ENCODE data around the gene ZFHX3. TPM values are rescaled to one million over a fixed set of nuclear protein-coding genes. Genes with fewer than 3 reads are reported as not detected.

Gene ZFHX3
- total and polyA plus RNA-seq, 2 donors (not counting 1 experiment from before 2014, with no cell fraction given) = 4.7 to 7.3 TPM

DNA sequence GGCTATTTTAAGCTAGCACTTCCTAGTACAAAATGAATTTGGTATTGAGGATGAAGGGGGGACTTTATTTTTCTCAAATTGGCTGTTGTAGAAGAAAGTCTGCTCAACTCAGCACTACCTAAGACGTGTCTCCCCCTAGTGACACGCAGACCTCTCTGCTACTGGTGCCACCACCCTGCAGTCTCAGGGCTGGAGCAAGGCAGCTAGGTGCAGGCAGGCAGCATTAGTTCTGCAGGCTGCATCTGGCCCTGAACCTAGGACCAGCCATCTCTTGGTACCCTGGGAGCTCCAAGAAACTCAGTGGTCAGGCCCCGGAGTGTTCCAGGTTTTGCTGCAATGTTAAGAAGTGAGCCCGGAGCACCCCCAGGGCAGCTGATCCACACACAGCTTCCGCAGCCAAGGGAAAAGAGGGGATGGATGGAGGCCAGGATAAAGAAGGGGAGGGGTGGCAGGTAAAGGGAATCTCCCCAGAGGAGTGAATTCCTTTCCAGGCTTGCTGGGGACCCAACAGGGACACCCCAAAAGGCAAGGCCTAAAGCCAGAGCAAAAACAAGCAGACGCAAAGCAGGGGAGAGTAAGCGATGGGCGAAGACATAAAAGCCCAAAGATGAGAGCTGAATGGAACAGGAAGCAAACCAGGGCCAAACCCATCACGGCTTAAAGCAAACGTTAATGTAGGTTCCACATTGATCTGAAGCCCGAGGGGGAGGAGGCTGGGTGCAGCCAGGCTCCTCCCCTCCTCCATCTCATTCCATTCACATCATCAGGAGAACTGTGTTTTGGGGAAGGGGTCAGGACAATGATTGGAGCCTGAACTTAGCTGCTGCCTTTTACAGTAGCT is 200.5 kb downstream of the ZFHX3 start:
- peak in 1 of 2 donors; percentile 42 for DNase-seq (ENCODE audit: low read depth in 2 of 2)
- Histone ChIP-seq H3K9me3 (ENCODE audit: control insufficient read depth, insufficient read depth, low read depth, low read length) (no peaks in the 10 kb centered on the region), H3K4me2 (ENCODE audit: extremely low read depth, insufficient read depth, low read length) (no peak overlapping the region), H3K27me3 (ENCODE audit: control insufficient read depth, insufficient read depth, low read length) (no peaks in the 10 kb centered on the region), H3K36me3 (ENCODE audit: control insufficient read depth, insufficient read depth, low read length) (no peaks in the 10 kb centered on the region), H3K4me3 (replicated peaks in 1 of 4; ENCODE audit: control extremely low read depth in 1 of 4, insufficient read depth in 1 of 4, low read depth in 3 of 4, low read length in 4 of 4) (no peak overlapping the region), H2AFZ (ENCODE audit: low read length) (no peak overlapping the region), H3K9ac (ENCODE audit: insufficient read depth, low read length) (no peak overlapping the region), H4K20me1 (ENCODE audit: control insufficient read depth, extremely low read depth, insufficient read depth, low read length) (no peaks in the 10 kb centered on the region), H3K4me1 (ENCODE audit: control insufficient read depth, extremely low read depth, insufficient read depth, low read length) (peaks cover 23% of the 10 kb centered on the region), H3K79me2 (ENCODE audit: control insufficient read depth, insufficient read depth, low read length) (peaks cover 4% of the 10 kb centered on the region), H3K27ac (ENCODE audit: insufficient read depth, low read length) (peak overlapping the region; percentile 60)
- TF ChIP-seq EZH2 (IDR thresholded peaks at IDR 0.05; ENCODE audit: low read length, missing control alignments) = no peak
- TF ChIP-seq, protein P1, sequence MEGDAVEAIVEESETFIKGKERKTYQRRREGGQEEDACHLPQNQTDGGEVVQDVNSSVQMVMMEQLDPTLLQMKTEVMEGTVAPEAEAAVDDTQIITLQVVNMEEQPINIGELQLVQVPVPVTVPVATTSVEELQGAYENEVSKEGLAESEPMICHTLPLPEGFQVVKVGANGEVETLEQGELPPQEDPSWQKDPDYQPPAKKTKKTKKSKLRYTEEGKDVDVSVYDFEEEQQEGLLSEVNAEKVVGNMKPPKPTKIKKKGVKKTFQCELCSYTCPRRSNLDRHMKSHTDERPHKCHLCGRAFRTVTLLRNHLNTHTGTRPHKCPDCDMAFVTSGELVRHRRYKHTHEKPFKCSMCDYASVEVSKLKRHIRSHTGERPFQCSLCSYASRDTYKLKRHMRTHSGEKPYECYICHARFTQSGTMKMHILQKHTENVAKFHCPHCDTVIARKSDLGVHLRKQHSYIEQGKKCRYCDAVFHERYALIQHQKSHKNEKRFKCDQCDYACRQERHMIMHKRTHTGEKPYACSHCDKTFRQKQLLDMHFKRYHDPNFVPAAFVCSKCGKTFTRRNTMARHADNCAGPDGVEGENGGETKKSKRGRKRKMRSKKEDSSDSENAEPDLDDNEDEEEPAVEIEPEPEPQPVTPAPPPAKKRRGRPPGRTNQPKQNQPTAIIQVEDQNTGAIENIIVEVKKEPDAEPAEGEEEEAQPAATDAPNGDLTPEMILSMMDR (conservative IDR thresholded peaks at IDR 0.05 in 1 of 2, IDR thresholded peaks at IDR 0.05 in 1 of 2; ENCODE audit: low read depth in 1 of 2, low read length in 2 of 2) = peak; percentile 21 to 54

DNA sequence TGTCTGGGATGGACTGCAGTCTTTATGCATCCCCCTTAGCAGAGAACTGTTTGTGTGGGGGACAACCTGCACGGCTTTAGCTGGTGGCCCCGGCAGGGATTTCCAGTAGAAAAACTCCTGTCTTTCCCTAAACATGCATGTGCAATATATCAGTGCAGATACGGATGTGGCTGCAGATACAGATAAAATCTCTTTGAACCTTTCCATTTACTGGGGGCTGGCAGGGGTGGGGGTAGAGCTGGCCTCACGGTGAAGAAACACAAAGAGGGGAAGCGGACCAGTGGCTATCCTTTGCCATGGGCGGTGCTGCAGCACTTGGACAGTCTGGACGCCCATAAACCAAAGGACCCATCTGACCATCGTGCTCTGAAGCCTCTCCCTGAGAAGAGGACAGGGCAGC is 201.3 kb downstream of the ZFHX3 start:
- Histone ChIP-seq H2AFZ (ENCODE audit: low read length) (no peak overlapping the region), H3K27ac (ENCODE audit: insufficient read depth, low read length) (no peak overlapping the region), H3K36me3 (ENCODE audit: control insufficient read depth, insufficient read depth, low read length) (no peaks in the 10 kb centered on the region), H3K9ac (ENCODE audit: insufficient read depth, low read length) (no peak overlapping the region), H3K4me1 (ENCODE audit: control insufficient read depth, extremely low read depth, insufficient read depth, low read length) (peaks cover 23% of the 10 kb centered on the region), H3K4me2 (ENCODE audit: extremely low read depth, insufficient read depth, low read length) (no peak overlapping the region), H3K9me3 (ENCODE audit: control insufficient read depth, insufficient read depth, low read depth, low read length) (no peaks in the 10 kb centered on the region), H3K4me3 (replicated peaks in 1 of 4; ENCODE audit: control extremely low read depth in 1 of 4, insufficient read depth in 1 of 4, low read depth in 3 of 4, low read length in 4 of 4) (no peak overlapping the region), H3K79me2 (ENCODE audit: control insufficient read depth, insufficient read depth, low read length) (peaks cover 4% of the 10 kb centered on the region), H3K27me3 (ENCODE audit: control insufficient read depth, insufficient read depth, low read length) (no peaks in the 10 kb centered on the region), H4K20me1 (ENCODE audit: control insufficient read depth, extremely low read depth, insufficient read depth, low read length) (no peaks in the 10 kb centered on the region)
- TF ChIP-seq, protein P1 (conservative IDR thresholded peaks at IDR 0.05 in 1 of 2, IDR thresholded peaks at IDR 0.05 in 1 of 2; ENCODE audit: low read depth in 1 of 2, low read length in 2 of 2) = no peak
- no peak for TF ChIP-seq EZH2 (IDR thresholded peaks at IDR 0.05; ENCODE audit: low read length, missing control alignments)
- DNase-seq (ENCODE audit: low read depth in 2 of 2) = no peak

DNA sequence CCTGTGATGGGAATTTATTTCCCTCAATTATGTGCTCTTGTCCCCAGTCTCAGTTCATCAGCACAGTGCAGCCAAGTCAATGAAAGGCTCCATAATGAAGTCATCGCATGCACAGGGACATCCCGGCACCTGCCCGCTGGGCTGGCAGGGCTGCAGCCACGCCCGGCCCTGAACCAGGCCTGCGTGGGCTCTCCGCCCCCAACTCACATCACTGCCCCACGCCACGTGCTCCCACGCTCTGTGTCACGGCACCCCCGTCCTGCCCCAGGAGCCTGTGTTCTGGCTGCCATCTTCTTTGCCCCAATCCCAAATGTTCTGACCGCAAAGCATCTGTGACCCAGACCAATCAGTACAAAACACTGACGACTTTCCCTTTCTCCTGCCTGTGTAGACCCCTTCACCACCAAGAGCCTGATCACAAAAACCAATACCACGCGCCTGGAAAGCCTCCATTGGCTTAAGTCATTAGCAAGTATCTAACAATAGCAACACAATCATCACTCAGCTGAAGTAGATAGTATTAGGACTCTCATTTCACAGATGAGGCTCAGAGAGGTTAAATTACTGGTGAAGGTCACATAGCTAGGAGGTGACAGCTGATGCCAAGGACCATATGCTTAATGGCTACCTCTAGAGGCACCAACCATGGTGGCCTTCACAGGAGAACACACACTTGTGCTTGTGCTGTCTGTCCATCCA is 202.5 kb downstream of the ZFHX3 start:
- no peak for DNase-seq (ENCODE audit: low read depth in 2 of 2)
- Histone ChIP-seq H3K36me3 (ENCODE audit: control insufficient read depth, insufficient read depth, low read length) (no peaks in the 10 kb centered on the region), H3K79me2 (ENCODE audit: control insufficient read depth, insufficient read depth, low read length) (peaks cover 6% of the 10 kb centered on the region), H3K4me3 (replicated peaks in 1 of 4; ENCODE audit: control extremely low read depth in 1 of 4, insufficient read depth in 1 of 4, low read depth in 3 of 4, low read length in 4 of 4) (no peak overlapping the region), H3K9me3 (ENCODE audit: control insufficient read depth, insufficient read depth, low read depth, low read length) (no peaks in the 10 kb centered on the region), H4K20me1 (ENCODE audit: control insufficient read depth, extremely low read depth, insufficient read depth, low read length) (no peaks in the 10 kb centered on the region), H3K9ac (ENCODE audit: insufficient read depth, low read length) (no peak overlapping the region), H3K4me2 (ENCODE audit: extremely low read depth, insufficient read depth, low read length) (no peak overlapping the region), H3K4me1 (ENCODE audit: control insufficient read depth, extremely low read depth, insufficient read depth, low read length) (peaks cover 30% of the 10 kb centered on the region), H3K27ac (ENCODE audit: insufficient read depth, low read length) (no peak overlapping the region), H3K27me3 (ENCODE audit: control insufficient read depth, insufficient read depth, low read length) (no peaks in the 10 kb centered on the region), H2AFZ (ENCODE audit: low read length) (no peak overlapping the region)
- TF ChIP-seq EZH2 (IDR thresholded peaks at IDR 0.05; ENCODE audit: low read length, missing control alignments) = no peak
- TF ChIP-seq, protein P1 (conservative IDR thresholded peaks at IDR 0.05 in 1 of 2, IDR thresholded peaks at IDR 0.05 in 1 of 2; ENCODE audit: low read depth in 1 of 2, low read length in 2 of 2) = no peak

All from fibroblast of lung (primary cell).